SKM-1 treated with dmso at 0.1 percent for 144 hours (cell line): ENCODE results near the gene DUSP9.

Experiments used
- DNase-seq: peaks from one replicate; lab custom pipeline; 2025; ENCODE audit not compliant: unreplicated experiment; lab: John Stamatoyannopoulos, UW

DUSP9 gene

DNA sequence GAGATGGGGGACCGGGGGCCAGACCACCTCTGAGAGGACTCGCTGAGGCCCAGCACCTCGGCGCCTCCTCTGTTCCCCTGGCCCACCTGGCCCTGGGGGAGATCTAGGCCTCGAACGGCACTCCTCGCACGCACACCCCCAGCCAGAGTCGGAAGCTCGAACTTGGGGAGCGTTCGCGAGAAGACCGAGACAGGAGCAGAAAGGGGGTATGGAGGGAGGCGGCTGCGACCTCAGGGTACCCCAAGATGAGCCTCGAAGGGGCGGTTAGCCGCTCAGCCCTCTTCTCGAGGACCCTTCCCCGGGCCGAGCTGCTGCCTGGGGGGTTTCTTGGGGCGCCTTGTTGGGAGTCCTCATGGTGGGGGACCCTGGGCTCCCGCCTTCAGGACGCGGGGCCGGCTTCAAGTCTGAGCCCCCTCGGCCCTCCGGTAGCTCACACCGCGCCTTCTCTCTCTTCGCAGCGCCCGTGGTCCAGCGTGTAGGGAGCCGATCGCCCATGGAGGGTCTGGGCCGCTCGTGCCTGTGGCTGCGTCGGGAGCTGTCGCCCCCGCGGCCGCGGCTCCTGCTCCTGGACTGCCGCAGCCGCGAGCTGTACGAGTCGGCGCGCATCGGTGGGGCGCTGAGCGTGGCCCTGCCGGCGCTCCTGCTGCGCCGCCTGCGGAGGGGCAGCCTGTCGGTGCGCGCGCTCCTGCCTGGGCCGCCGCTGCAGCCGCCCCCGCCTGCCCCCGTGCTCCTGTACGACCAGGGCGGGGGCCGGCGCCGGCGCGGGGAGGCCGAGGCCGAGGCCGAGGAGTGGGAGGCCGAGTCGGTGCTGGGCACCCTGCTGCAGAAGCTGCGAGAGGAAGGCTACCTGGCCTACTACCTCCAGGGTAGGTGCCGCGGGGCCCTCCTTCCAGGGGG is 706 bp downstream of the DUSP9 start:
- no peak for DNase-seq

- no peak for DNase-seq
Measured at GRCh38 chrX:153648358-153649177, 1.6 kb downstream of the DUSP9 start.

- peak; percentile 25 for DNase-seq
Measured at GRCh38 chrX:153649178-153649914, 2.3 kb downstream of the DUSP9 start.

DNA sequence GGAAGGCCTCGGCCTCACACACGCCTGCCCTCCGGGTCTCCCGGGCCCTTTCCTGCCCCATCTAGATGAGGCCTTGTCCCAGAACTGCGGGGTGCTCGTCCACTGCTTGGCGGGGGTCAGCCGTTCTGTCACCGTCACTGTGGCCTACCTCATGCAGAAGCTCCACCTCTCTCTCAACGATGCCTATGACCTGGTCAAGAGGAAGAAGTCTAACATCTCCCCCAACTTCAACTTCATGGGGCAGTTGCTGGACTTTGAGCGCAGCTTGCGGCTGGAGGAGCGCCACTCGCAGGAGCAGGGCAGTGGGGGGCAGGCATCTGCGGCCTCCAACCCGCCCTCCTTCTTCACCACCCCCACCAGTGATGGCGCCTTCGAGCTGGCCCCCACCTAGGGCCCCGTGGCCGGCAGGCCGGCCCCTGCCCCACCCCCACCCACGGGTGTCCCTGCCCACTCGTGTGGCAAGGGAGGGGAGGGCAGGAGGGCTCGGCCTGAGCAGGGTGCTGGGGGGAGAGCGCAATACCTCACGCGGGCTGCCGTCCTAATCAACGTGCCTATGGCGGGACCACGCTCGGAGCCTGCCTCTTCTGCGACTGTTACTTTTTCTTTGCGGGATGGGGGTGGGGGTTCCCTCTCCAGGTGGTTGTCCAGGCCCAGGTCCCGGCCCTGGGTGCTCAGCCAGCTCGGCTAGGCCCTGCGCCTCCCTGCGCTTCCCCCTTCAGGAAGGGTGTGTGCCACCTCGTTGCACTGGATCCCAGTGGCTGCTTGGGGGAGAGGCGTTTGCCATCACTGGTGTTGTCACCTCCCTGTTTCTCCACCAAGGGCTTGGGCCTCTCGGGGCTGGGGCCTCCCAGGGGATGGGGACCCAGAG is 3.1 kb downstream of the DUSP9 start:
- DNase-seq, result no peak

DNA sequence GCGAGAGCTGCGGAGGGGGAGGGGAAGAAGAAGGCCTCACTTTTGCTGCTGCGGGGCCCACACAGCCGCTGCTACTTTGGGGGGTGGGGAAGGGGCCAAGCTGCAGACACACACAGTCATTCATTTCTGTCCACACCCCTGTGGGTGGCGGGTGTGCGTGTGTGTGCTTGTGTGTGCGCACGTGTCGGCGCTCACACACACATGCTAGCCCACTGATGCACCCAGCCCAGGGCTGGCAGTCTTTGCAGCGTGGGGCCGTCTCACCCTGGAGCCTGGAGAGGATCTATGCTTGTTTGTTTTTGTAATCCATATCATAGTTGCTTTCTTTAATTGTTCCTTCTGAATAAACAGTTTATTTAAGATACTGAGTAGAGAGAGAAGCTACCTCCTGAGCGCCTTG is 4.0 kb downstream of the DUSP9 start:
- no peak for DNase-seq

DNA sequence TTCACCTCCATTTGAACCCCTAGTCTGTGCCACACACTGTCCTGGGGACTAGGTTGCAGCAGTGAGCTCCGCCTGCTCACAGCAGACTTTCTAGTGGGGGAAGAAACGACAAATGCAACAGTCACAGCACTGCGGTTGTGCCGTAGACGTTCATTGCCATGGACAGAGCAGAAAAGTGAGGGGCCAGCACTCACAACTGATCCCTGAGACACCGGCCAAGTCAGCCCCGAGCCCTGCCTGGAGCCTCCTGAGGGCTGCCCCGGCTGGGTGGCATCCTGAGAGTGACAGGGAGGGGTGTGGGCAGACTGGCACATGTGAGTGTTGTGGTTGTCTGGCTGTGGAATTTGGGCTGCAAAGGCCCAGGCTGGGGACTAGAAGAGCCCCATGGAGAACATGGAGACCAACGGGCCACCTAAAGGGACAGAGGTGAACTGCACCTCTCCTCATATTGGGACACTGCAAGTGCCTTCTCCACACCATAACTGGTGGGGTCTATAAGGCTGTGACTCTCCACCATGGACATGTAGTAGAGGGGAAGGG is 4.6 kb downstream of the DUSP9 start:
- DNase-seq, result no peak

DNA sequence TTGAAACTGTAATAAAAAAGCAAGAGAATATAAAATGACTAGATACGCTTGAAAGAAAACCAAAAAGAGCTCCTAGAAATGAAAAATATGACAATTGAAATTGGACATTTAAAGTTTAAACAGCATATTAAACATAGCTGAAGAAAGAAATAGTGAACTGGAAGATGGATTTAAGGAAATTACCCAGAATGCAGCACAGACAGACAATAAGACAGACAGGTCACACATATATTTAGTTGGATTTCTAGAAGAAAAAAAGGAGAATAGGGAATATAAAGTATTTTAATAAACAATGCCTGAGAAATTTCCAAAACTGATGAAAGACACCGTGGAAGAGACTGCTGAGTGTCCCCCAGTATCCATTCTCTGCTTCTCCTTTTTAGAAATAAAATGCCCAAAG is 6.6 kb downstream of the DUSP9 start:
- no peak for DNase-seq

- no peak for DNase-seq
Measured at GRCh38 chrX:153657161-153657560, 10.2 kb downstream of the DUSP9 start.

DNA sequence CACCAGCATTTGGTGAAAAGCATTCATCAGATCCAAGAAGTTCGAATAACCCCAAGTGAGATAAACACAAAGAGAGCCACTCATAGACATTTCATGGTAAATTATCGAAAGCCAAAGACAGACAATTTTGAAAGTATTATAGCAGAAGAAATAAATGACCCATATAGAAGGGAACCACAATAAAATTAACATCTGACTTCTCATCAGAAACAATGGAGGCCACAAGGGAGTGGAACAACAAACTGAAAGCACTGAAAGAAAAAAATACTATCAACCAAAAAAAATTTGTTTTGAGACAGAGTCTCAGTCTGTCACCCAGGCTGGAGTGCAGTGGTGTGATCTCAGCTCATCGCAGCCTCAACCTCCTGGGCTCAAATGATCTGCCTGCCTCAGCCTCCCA is 12.3 kb downstream of the DUSP9 start:
- DNase-seq, result no peak

- no peak for DNase-seq
Measured at GRCh38 chrX:153662266-153662665, 15.3 kb downstream of the DUSP9 start.

GRCh38 chrX:153665726-153666306 is 18.8 kb downstream of the DUSP9 start:
- DNase-seq, result no peak

DNA sequence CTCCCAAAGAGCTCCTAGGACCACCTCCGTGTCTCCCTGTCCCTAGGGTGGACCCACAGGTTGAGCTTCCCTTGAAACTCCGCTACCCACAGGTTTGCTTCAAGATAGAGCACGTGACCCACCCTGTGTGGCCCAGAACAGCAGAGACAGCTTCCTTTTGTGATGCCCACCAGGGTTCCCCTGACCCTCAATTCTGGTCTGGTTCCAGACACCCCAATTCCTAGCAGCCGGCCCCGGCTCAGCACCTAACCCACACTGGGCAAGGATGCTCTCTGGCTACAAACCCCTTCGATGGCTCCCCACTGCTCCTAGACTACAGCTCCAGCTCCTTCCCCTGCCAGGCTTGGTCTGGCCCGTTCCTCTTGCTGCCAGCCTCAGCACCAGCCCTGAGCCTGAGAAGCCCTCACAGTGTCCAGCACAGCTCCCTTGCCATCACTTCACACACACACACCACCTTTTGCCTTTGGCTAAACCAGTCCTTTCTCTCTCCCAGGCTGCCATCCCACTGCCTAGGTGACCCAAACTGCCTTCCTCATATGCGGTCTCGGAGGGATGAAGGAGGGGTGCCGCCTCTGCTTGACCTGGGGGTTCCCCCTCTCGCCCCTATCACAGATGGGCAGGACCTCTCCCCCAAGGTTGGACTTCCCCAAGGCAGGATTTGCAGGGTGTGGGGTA is 20.4 kb downstream of the DUSP9 start:
- no peak for DNase-seq

DNA sequence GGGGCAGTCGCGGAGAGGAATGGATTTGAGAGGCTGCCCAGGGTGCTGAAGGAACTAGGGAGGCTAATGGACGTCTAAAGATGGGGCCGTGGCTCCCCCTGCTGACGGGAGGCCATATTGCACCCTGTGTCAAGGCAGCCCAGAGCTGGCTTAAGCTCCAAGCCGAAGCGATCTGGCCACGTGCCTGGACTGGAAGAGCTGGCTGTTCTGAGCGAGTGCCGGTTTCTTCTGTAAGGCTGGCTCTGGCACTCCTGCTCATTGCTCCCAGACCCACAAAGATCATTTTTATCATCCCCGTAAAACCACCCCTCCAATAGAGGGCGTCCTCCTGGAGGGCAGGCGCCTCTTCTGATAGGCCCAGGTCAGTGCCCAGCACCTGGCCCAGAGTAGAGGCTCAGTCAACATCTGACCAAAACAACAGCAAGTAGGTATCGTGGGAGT is 21.0 kb downstream of the DUSP9 start:
- DNase-seq, result peak; percentile 35

DNA sequence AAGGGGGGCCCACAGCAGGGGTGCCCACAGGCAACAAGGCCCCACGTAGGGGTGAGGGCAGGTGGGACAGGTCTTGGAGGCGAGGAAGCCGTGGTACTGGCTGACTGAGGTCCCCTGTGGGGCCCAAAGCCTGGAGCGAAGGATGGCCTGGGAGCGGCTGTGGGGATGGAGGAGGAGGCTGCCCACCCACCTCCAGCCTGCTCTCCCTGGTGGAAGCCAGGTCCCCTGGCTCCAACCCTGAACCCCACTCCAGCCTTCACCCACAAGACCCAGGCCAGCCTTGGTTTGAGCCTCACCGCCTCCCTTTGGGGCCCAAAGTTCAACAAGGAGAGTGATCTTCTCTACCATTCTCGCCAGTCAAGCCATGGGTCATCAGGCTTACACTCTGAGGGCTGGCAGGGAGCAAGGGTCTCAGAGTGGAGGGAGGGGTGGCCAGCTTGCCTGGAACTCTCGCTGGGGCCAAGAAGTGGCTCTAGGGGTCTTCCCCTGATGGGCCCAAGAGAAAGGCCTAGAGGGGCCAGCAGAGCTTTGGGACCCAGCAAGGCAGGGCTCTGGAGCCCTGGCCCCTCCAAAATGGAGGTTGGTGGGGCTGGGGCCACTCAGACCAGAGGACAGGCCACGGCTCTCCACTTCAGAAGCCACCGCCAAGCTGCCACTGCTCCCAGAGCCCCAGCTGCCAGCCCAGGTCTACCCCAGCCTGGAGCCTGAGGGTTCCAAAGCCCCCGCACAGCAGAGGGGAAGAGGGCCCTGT is 21.6 kb downstream of the DUSP9 start:
- DNase-seq, result no peak

DNA sequence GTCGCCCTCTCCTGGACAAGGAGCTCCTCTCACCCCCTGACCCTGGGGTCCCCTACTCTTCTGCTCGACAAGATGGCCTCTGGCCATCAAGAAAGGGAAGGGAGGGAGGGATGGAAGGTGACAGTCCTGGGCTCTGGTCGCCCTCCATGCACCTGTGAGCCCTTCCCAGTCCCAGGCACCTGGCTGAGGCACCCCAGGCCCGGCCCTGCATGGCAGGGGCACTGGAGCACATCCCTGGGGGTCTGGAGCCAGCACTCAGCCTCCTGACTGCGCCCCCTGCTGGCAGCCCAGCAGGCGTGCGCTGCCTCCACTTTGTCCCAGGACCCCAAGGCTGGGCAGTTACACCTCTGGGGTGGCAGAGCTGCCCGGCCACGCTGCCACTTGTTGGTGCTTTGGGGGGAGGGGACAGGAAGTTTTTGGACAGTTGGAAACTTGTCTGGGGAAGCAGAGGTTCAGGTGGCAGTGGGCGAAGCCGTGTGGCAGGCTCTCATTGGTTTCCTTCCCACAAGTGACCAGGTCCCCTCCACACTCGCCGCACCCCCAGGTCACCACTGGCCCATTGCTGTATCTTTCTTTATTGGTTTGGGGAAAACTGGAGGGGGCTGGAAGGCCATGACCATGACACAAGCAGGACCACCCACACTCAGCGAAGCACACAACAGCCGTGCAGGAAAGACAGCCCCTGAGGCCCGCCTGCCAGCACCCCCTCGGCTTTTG is 22.3 kb downstream of the DUSP9 start:
- DNase-seq, result no peak

GRCh38 chrX:153669901-153670731 is 23.1 kb downstream of the DUSP9 start:
- no peak for DNase-seq
